ENCODE data around the gene CUTA. TPM values are rescaled to one million over a fixed set of nuclear protein-coding genes. Genes with fewer than 3 reads are reported as not detected.

The CUTA gene
- total and polyA plus RNA-seq, 2 experiments from 2014 or later: 204 to 404 TPM

DNA sequence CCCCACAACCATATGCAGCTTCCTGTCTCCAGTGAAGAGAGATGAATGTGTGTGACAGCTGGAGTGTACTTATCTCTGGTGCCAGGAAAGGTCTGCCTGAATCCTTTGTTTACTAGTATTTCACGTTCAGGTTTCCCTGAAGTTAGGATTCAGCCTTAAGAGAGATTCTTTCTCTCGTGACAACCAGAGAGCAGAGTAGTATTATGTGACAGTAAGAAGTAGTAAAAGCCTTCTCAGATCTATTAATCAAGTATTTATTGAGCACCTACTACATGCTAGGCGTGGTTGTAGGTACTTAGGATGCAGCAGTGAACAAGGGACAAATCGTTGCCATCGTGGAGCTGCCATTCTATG is 25.3 kb downstream of the CUTA start:
- 25 to 28% methylated on average over 5 of the region's 5 CpGs for WGBS, 2 experiments (ENCODE audit: low coverage in 1 of 2, low lambda C conversion rate in 2 of 2, missing lambda C conversion rate in 2 of 2)
- H2AFZ ChIP-seq: peak overlapping the region; percentile 84
- no peaks in the 10 kb centered on the region for H3K36me3 ChIP-seq (ENCODE audit: low read depth)
- H3K27ac ChIP-seq: peak overlapping the region; percentile 77
- DNase-seq: no peak
- H3K4me2 ChIP-seq (ENCODE audit: unreplicated experiment): peak overlapping the region; percentile 84
- H4K20me1 ChIP-seq (ENCODE audit: insufficient read depth): no peaks in the 10 kb centered on the region
- H3K9me2 ChIP-seq (ENCODE audit: insufficient read depth): no peaks in the 10 kb centered on the region
- H3K27me3 ChIP-seq (replicated peaks; ENCODE audit: insufficient read depth): no peaks in the 10 kb centered on the region
- peak overlapping the region; percentile 85 for H3K9ac ChIP-seq
- H3K4me1 ChIP-seq (ENCODE audit: insufficient read depth): peaks cover 8% of the 10 kb centered on the region; the same call in 1 of the 2 replicates
- H3K79me2 ChIP-seq (ENCODE audit: insufficient read depth): peaks cover 56% of the 10 kb centered on the region
- peak overlapping the region; percentile 84 for H3K4me3 ChIP-seq
- H3K9me3 ChIP-seq (ENCODE audit: low read depth): no peaks in the 10 kb centered on the region
- no peak for TF ChIP-seq EZH2phosphoT487 (IDR thresholded peaks at IDR 0.05; ENCODE audit: insufficient read depth, low read depth)
- no peak for TF ChIP-seq EZH2 (IDR thresholded peaks at IDR 0.05; ENCODE audit: insufficient read depth, poor library complexity, severe bottlenecking)
- in situ Hi-C loops (cut with MboI): no loop called here
- H3F3A ChIP-seq (ENCODE audit: insufficient read depth): peaks cover 13% of the 10 kb centered on the region; the same call in 1 of the 2 replicates

DNA sequence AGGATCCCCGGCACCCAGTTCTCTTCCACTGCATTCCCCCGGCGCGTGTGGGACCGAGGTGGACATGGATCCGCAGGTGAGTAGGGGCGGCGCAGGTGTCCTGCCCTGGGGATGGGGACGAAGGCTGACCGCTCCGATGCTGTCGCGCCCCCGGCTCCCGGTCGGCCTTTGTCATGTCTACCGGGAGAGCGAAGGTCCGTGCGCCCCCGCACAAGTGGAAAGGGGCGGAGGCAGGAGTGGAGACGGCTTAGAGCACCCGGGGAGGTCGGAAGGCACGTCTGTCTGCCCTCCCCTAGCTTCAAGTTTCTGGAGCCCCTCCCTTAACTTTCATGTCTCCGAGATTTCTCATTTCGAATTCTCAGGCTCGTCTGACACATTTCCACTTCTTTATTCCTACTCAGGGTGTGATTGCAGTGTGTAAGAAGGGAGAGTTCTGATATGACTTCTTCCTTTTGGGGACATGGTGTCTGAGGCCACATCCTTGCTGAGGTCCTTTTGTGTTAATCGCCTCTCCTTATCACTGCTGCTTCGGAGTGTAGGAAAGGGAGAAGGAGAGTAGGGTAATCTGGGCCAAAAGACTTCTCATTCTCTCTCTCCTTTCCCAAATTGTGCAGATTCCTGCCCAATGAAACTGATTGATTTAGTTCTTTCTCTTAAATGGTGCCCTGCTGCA is 25.8 kb downstream of the CUTA start:
- Histone ChIP-seq H3K9ac (peak overlapping the region; percentile 85), H3K27me3 (replicated peaks; ENCODE audit: insufficient read depth) (no peaks in the 10 kb centered on the region), H3K27ac (peak overlapping the region; percentile 77), H3K36me3 (ENCODE audit: low read depth) (no peaks in the 10 kb centered on the region), H3K4me3 (peak overlapping the region; percentile 84), H3K4me2 (ENCODE audit: unreplicated experiment) (peak overlapping the region; percentile 84), H3K79me2 (ENCODE audit: insufficient read depth) (peaks cover 50% of the 10 kb centered on the region), H2AFZ (peak overlapping the region; percentile 84), H3K9me3 (ENCODE audit: low read depth) (no peaks in the 10 kb centered on the region), H3K4me1 (ENCODE audit: insufficient read depth) (peaks cover 8% of the 10 kb centered on the region; the same call in 1 of the 2 replicates), H3K9me2 (ENCODE audit: insufficient read depth) (no peaks in the 10 kb centered on the region), H3F3A (ENCODE audit: insufficient read depth) (peaks cover 13% of the 10 kb centered on the region; the same call in 1 of the 2 replicates), H4K20me1 (ENCODE audit: insufficient read depth) (no peaks in the 10 kb centered on the region)
- peak; percentile 82 for DNase-seq
- TF ChIP-seq EZH2 (IDR thresholded peaks at IDR 0.05; ENCODE audit: insufficient read depth, poor library complexity, severe bottlenecking) (no peak), EZH2phosphoT487 (IDR thresholded peaks at IDR 0.05; ENCODE audit: insufficient read depth, low read depth) (no peak)
- 5% methylated on average over 30 to 31 of the region's 31 CpGs for WGBS, 2 experiments (ENCODE audit: low coverage in 1 of 2, low lambda C conversion rate in 2 of 2, missing lambda C conversion rate in 2 of 2)
- in situ Hi-C loops (cut with MboI): no loop called here

DNA sequence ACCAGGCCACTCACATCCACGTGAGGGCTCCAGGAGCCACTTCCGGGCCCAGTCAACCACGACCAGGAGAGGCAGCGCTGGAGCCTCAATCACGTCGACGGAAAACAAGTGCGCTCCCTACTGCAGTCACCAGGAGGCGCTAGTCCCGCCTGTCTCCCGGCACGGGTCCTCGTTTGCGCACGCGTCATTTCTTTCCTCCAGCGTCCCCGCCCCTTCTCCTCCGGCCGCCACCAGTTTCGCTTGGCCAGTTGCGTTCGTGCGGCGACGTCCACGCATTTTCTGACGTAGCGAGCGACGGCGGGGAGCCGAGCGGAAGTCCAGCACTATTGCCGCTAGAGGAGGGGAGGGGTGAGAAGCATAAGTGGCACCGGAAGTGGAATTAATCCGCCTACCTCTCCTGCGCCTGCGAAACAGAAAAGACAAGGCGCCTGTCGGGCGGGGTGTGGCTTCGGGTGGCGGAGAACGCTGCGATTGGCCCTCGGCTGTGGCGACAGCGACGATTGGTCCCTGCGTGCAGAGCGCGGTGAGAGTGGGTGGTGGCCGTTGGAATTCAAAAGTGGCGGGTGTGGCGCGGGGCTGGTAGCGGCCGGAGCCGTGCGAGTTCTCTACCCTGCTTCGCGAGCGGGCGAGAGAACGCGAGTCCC is 26.5 kb downstream of the CUTA start, which contains the start of gene KIFC1:
KIFC1 (plus strand) TSS at position 546 of the 644 bp plus-strand sequence. CDS start 163 bp downstream, outside the sequence.
- Histone ChIP-seq H3K9ac (peak within 1 kb of the TSS; percentile 85), H3K4me2 (ENCODE audit: unreplicated experiment) (peak within 1 kb of the TSS; percentile 84), H3K9me2 (ENCODE audit: insufficient read depth) (no peaks in the 10 kb centered on the region), H3K79me2 (ENCODE audit: insufficient read depth) (peaks cover 44% of the 10 kb centered on the region), H3K27me3 (replicated peaks; ENCODE audit: insufficient read depth) (no peaks in the 10 kb centered on the region), H2AFZ (peak within 1 kb of the TSS; percentile 95), H3K9me3 (ENCODE audit: low read depth) (no peaks in the 10 kb centered on the region), H3K36me3 (ENCODE audit: low read depth) (no peaks in the 10 kb centered on the region), H3F3A (ENCODE audit: insufficient read depth) (peaks cover 13% of the 10 kb centered on the region; the same call in 1 of the 2 replicates), H3K4me1 (ENCODE audit: insufficient read depth) (peaks cover 8% of the 10 kb centered on the region; the same call in 1 of the 2 replicates), H3K27ac (peak within 1 kb of the TSS; percentile 91), H4K20me1 (ENCODE audit: insufficient read depth) (no peaks in the 10 kb centered on the region), H3K4me3 (peak within 1 kb of the TSS; percentile 84)
- DNase-seq: peak; percentile 100
- WGBS, 2 experiments (ENCODE audit: low coverage in 1 of 2, low lambda C conversion rate in 2 of 2, missing lambda C conversion rate in 2 of 2): 1% methylated on average over 65 to 67 of the region's 67 CpGs
- in situ Hi-C loops (cut with MboI): no loop called here
- TF ChIP-seq EZH2phosphoT487 (IDR thresholded peaks at IDR 0.05; ENCODE audit: insufficient read depth, low read depth) (no peak), EZH2 (IDR thresholded peaks at IDR 0.05; ENCODE audit: insufficient read depth, poor library complexity, severe bottlenecking) (no peak)

DNA sequence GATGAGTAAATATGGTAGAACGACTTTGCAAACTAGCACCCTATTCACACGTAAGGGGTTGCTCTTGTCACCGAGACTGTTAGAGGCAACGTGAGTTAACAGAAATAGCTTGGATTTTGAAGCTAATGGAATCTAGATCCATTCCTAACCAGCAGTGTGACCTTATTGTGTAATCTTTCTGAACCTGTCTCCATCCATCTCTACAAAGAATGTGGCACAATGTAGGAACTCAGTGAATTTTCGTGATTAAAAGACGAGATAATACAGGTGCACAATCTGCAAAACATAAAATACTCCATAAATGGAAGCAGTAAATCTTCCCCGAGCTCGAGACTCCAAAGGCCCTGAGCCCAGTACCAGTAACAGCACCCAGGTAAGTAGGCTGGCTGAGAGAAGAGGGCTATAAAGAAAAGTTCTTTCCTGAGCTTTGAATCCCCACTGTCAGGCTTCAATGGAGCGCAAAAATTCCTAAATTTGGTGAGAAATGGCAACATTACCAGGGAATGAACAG is 27.1 kb downstream of the CUTA start:
- Histone ChIP-seq H3K4me2 (ENCODE audit: unreplicated experiment) (peak overlapping the region; percentile 32), H3K79me2 (ENCODE audit: insufficient read depth) (peaks cover 38% of the 10 kb centered on the region), H3K9me2 (ENCODE audit: insufficient read depth) (no peaks in the 10 kb centered on the region), H3K4me3 (peak overlapping the region; percentile 37), H4K20me1 (ENCODE audit: insufficient read depth) (no peaks in the 10 kb centered on the region), H3F3A (ENCODE audit: insufficient read depth) (peaks cover 13% of the 10 kb centered on the region; the same call in 1 of the 2 replicates), H3K4me1 (ENCODE audit: insufficient read depth) (peaks cover 8% of the 10 kb centered on the region; the same call in 1 of the 2 replicates), H3K9ac (peak overlapping the region; percentile 75), H2AFZ (peak overlapping the region; percentile 95), H3K9me3 (ENCODE audit: low read depth) (no peaks in the 10 kb centered on the region), H3K27me3 (replicated peaks; ENCODE audit: insufficient read depth) (no peaks in the 10 kb centered on the region), H3K27ac (peak overlapping the region; percentile 91), H3K36me3 (ENCODE audit: low read depth) (no peaks in the 10 kb centered on the region)
- in situ Hi-C loops (cut with MboI): no loop called here
- WGBS, 2 experiments (ENCODE audit: low coverage in 1 of 2, low lambda C conversion rate in 2 of 2, missing lambda C conversion rate in 2 of 2): 68 to 69% methylated on average over 9 of the region's 9 CpGs
- TF ChIP-seq EZH2 (IDR thresholded peaks at IDR 0.05; ENCODE audit: insufficient read depth, poor library complexity, severe bottlenecking): no peak
- no peak for TF ChIP-seq EZH2phosphoT487 (IDR thresholded peaks at IDR 0.05; ENCODE audit: insufficient read depth, low read depth)
- no peak for DNase-seq

All from GM23248 (cell line).